Pons (tissue), 1 donor: ENCODE results near the gene OXGR1.
A peak's percentile ranks its signal among the peaks of the same experiment; 100 is the strongest.
"Not testable (repeated sequence)": the region's sequence is repeated elsewhere in the genome, so short reads cannot be mapped to it uniquely, and the experiment has no call there.

Source experiments
- DNase-seq: peaks from one replicate; pipeline ENCODE4 v3.0.0-alpha.2; 2016; ENCODE audit warnings: low spot score

OXGR1 gene

GRCh38 chr13:97005625-97006262 is 11.5 kb upstream of the OXGR1 start:
- no peak for DNase-seq

DNA sequence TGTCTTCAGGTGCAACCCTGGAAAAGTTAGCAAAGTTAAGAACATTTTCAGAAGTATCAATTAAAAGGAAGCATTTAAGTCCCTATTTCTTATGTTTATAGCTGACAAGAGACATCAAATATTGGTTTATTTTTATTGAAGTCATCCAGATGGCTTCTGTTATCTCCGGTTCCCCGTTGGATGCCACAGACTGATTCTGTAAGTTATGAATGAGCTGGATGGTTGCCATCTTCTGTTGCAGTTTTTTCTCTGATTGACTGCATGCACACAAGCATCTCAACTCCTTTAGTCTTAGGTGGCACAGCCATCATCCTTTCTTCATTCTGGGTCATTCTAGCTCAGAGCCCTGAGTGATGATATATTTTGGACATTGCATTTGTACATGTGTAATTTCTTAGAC is 10.6 kb upstream of the OXGR1 start:
- no peak for DNase-seq

GRCh38 chr13:97004096-97004876 is 10.0 kb upstream of the OXGR1 start:
- no peak for DNase-seq

GRCh38 chr13:97003071-97003470 is 8.8 kb upstream of the OXGR1 start:
- DNase-seq: no peak

- DNase-seq: no peak
These were observed 8.3 kb upstream of the OXGR1 start for GRCh38 chr13:97002581-97002980.

DNA sequence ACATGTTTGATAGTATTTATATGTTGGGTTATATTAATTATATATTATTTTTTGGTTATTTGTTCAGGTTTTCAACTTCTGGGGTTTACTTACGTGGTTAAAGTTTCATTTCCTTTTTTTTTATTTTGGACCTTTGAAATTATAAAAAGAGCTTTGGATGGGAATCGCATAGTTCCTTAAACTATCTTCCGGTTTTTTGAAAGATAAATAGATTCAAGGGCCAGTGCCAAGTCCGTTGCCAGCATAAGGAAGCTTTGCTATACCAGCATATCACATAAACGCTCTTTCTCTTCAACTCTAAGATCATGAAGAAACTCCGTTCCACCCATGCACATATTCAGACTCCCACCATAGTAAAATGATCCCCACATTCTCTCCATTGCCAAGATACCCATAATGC is 7.4 kb upstream of the OXGR1 start:
- peak; percentile 59 for DNase-seq

DNA sequence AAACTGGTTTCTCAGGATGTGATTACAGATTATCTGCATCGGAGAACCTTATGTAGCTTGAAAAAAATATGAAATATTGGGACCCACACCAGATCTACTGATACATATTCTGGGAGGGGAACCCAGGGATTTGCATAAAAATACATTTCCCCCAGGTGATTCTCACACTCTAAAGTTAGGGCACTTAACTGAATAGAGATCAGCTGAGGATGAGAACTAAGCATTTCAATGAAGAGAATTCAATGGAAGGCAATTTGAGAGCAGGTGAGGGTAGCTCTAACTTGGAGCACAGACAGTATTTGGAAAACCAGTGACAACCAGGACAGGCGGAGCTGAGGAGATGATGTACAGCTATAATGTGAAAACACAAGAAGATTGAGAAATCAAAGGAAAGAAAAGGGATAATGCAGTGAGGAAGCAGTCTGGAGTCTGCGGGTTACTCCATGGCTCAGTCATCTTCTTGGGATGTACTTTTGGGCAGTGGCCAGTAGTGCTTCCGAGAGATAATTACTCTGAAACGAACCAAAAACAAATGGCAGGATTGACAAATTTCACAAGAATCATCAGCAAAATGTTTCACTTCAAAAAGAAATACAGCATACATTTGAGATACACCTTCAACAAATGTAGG is 6.1 kb upstream of the OXGR1 start:
- DNase-seq: no peak

DNA sequence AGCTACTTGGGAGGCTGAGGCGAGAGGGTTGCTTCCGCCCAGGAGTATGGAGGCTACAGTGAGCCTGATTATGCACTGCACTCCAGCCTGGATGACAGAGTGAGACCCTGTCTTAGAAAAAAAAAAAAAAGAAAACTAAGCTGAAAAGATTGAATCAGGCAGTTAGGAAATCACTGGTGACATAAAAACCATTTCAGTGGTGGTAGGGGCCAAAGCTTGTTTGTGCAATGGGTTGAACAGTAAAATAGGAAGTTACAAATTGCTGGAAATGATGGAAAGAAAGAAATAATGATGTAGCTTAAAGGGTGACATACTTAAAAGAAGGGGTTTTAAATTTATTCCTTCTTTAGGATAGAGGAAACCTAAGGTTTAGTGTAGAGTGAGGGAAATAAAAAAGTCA is 4.8 kb upstream of the OXGR1 start:
- DNase-seq: no peak

DNA sequence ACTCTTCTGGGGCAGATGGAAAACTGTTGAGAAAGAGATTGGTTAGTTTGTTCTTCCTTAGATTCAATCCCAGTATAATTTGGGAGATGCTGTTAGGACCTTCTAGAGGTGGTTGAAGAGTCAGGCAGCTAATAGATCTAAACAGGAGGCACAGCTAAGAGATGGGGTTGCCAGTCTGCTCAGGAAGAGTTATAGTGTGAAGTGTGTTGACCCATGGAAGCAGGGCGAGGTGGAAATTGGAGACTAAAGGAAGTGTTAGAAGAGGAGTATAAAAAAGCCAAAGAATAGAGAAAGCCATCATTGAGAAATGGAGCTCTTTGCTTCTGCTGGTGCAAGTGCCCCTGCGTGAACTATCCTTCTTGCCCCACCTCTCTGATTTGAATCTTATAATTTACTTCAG is 3.8 kb upstream of the OXGR1 start:
- DNase-seq: no peak

GRCh38 chr13:96996886-96997285 is 2.6 kb upstream of the OXGR1 start:
- DNase-seq: no peak

- DNase-seq: no peak
These were observed 1.8 kb upstream of the OXGR1 start for GRCh38 chr13:96996107-96996506.

- DNase-seq: no peak
These were observed 575 bp upstream of the OXGR1 start for GRCh38 chr13:96994858-96995243.

DNA sequence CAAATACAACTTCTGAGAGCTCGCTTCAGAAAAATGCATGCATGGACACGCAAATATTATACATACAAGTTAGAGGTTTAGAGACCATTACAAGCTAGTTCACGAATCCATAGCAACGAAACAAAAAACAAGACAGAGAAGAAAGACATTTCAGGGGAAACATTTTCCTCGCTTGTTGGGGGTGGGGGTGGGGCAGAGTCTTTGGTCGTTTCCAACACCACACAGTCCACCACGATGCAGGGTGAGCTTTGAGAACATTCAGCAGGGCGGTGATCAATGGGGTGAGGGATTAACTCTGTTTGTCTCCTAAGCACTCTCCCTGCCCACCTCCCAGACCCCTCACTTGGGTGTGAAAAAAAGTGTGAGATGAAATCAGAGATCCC is 651 bp downstream of the OXGR1 start:
- no peak for DNase-seq

DNA sequence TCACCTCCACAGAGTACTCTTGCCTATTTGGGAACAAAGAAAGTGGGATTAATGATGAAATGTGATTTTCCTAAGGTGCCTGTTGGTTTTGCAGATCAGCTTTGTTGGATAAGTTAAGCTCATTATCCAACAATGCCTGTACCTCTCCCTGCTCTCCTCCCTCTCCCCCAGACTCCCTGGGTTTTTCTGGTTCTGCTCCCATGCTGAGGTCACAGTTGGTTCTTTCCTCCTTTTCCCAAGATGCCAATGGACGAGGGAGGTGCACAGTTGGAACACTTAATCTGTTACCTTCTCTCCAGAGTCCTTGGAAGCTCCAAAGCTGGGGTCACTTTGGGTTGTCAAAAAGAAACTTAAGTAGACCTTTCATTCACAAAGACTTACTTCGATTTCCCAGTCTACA is 1.6 kb downstream of the OXGR1 start:
- DNase-seq: no peak

DNA sequence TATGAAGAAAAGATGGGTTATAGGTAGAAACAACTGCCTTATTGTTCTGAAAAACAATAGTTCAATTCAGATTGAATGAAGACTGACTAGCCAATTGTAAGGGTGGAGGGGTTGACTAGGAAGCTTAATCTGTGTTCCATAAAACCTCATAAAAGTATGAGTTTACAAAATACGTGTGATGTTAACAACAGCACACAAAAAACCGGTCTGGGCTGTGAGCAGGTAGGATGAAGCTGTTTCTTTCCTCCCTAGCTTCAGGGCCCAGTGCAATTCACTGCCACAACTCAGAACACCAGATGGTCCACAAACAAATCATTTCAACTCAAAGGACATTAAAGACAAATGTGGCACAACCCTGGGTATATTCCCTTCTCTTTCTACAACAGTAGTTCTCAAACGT is 3.2 kb downstream of the OXGR1 start:
- DNase-seq: peak; percentile 73

- no peak for DNase-seq
These were observed 5.8 kb downstream of the OXGR1 start for GRCh38 chr13:96988441-96988840.

- peak; percentile 76 for DNase-seq
These were observed 10.2 kb downstream of the OXGR1 start for GRCh38 chr13:96984051-96984508.

- peak; percentile 57 for DNase-seq
These were observed 11.6 kb downstream of the OXGR1 start for GRCh38 chr13:96982672-96983071.

DNA sequence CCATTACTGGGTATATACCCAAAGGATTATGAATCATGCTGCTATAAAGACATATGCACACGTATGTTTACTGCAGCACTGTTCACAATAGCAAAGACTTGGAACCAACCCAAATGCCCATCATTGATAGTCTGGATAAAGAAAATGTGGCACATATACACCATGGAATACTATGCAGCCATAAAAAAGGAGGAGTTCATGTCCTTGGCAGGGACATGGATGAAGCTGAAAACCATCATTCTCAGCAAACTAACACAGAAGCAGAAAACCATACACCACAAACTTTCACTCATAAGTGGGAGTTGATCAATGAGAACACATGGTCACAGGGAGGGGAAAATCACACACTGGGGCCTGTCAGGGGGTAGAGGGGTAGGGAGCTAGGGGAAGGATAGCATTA is 14.4 kb downstream of the OXGR1 start:
- not testable (repeated sequence) for DNase-seq

DNA sequence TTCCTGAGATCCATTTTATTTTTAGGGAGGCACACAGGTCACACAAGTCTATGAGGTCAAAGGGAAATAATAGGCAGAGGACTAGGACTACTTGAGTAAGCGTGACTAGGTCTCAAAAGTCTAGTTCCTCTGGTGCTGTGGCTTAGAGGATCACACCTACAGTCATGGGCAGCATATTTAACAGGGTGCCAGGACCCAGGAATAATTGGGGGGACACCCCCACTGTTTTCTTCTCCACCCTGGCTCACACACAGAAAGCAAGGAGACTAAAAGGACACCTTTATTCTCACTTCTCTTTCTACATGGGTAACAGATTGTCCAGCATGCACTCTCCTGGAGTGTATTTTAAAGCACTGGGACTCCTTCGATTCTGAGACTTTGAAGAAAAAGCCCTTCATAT is 26.2 kb downstream of the OXGR1 start:
- no peak for DNase-seq

DNA sequence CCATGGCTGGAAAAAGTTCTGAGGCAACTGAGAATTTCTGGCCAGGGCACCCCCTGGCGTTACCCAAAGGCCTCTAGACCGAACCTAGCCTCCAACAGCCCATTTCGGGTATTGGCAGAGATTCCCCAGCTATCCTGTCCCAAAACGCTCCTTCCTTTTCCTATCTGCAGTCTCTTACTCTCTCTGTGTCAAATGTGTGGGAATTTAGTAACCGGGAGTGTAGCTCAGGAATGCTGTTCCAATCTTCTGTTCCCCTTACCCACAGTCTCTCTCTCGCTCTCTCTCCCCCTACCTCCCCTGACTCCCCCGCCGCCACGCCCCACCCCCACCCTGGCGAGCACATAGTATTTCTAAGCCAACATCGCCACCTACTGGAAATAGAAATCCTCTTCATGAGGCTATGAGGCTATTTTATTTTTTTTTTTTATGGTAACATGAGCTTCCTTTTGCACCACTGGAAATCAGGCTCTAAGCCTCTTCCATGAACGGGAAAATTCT is 27.0 kb downstream of the OXGR1 start:
- no peak for DNase-seq

DNA sequence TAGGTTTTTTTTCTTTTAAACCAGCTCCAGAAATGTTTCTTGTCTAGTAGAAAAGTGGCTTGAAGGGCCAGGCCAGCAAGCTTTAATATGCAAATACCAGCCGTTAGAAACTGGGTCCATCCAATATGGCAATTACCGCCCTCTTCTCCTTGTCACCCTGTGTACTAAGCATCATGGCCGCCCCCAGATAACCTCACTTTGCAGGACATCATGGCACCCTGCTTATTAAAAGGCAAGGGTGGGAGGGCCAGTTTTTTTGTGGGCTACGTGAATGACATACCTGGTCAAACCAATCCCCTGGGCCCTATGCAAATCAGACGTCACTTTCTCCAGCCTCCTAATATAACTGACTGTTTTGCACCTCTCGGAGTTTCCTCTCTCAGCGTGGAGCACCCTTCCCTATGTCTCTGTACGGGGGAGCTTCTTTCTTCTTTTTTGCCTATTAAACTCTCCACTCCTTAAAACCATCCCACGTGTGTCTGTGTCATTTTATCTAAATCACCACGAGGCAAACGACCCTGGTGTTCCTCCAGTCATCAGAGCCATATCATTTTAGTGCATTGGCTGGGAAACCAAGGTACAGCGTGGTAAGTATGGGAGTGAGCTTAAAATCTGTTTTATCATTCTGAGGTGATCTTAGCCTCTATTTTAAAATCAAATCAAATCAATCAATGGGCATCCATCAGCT is 27.7 kb downstream of the OXGR1 start:
- no peak for DNase-seq
